Measurements from ENCODE around the gene LRTM2.
A peak's percentile ranks its signal among the peaks of the same experiment; 100 is the strongest.

LRTM2 gene

DNA sequence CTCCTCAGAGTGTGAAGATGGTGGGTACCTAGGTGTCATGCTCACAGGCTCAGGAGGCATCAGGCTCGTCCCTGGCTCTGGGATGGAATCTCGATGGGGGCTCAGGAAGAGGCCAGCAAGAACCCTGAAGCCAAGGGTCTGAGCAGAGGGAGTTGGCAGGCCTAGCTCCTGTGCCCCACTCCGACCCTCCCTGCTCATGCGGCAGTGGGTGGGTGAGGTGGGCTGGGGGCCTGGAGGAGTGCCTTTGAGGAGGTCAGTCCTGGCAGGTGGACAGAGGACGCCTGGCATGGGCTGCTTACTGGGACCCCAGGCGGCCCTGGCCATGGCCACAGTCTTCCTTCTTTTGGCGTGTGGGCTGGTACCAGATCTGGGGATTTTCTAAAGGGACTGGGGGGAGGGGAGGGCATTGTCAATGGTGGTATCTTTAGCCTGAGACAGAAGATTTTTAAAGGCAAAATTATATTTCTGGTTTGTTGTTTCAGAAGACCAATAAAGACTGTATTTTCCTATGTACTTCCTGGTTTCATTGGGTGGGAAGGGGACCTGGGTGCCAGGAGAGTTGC is 16.0 kb downstream of the LRTM2 start:
- DNase-seq (ENCODE audit: low spot score) = peak; percentile 34
- in situ Hi-C loops (cut with MboI; ENCODE audit: low sequenced_read_pairs, unreplicated experiment) = no loop called here
- TF ChIP-seq, protein P1, sequence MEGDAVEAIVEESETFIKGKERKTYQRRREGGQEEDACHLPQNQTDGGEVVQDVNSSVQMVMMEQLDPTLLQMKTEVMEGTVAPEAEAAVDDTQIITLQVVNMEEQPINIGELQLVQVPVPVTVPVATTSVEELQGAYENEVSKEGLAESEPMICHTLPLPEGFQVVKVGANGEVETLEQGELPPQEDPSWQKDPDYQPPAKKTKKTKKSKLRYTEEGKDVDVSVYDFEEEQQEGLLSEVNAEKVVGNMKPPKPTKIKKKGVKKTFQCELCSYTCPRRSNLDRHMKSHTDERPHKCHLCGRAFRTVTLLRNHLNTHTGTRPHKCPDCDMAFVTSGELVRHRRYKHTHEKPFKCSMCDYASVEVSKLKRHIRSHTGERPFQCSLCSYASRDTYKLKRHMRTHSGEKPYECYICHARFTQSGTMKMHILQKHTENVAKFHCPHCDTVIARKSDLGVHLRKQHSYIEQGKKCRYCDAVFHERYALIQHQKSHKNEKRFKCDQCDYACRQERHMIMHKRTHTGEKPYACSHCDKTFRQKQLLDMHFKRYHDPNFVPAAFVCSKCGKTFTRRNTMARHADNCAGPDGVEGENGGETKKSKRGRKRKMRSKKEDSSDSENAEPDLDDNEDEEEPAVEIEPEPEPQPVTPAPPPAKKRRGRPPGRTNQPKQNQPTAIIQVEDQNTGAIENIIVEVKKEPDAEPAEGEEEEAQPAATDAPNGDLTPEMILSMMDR (IDR thresholded peaks at IDR 0.05; ENCODE audit: borderline replicate concordance, control extremely low read depth, extremely low read depth, insufficient read depth, missing control alignments) = no peak

GRCh38 chr12:1836854-1837421 is 16.6 kb downstream of the LRTM2 start:
- in situ Hi-C loops (cut with MboI; ENCODE audit: low sequenced_read_pairs, unreplicated experiment) = no loop called here
- DNase-seq (ENCODE audit: low spot score) = peak; percentile 16
- TF ChIP-seq, protein P1 (IDR thresholded peaks at IDR 0.05; ENCODE audit: borderline replicate concordance, control extremely low read depth, extremely low read depth, insufficient read depth, missing control alignments) = no peak

- DNase-seq (ENCODE audit: low spot score) = peak; percentile 28
- in situ Hi-C loops (cut with MboI; ENCODE audit: low sequenced_read_pairs, unreplicated experiment) = no loop called here
- TF ChIP-seq, protein P1 (IDR thresholded peaks at IDR 0.05; ENCODE audit: borderline replicate concordance, control extremely low read depth, extremely low read depth, insufficient read depth, missing control alignments) = no peak
Measured at GRCh38 chr12:1837541-1838204, 17.3 kb downstream of the LRTM2 start.

- DNase-seq (ENCODE audit: low spot score) = peak; percentile 23
- TF ChIP-seq, protein P1 (IDR thresholded peaks at IDR 0.05; ENCODE audit: borderline replicate concordance, control extremely low read depth, extremely low read depth, insufficient read depth, missing control alignments) = no peak
- in situ Hi-C loops (cut with MboI; ENCODE audit: low sequenced_read_pairs, unreplicated experiment) = no loop called here
Measured at GRCh38 chr12:1838205-1838993, 18.0 kb downstream of the LRTM2 start.

DNA sequence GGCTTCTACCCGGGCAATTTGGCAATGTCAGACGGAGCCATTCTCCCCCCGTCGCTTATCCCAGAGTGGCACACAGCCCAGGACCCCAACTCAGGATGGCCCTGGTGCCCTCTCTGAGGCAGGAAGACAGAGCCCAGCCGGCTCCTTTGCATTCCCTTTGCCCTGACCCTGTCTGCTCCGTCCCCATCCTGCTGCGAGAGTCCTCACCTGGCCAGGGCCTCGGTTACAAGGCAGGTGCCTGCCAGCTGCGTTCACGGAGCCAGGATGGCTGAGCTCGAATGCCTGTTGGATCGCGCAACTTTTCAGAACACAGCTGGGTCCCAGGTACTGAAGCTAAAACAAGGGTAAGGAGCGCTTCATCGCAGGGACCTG is 18.6 kb downstream of the LRTM2 start:
- in situ Hi-C loops (cut with MboI; ENCODE audit: low sequenced_read_pairs, unreplicated experiment) = no loop called here
- no peak for DNase-seq (ENCODE audit: low spot score)
- TF ChIP-seq, protein P1 (IDR thresholded peaks at IDR 0.05; ENCODE audit: borderline replicate concordance, control extremely low read depth, extremely low read depth, insufficient read depth, missing control alignments) = no peak

DNA sequence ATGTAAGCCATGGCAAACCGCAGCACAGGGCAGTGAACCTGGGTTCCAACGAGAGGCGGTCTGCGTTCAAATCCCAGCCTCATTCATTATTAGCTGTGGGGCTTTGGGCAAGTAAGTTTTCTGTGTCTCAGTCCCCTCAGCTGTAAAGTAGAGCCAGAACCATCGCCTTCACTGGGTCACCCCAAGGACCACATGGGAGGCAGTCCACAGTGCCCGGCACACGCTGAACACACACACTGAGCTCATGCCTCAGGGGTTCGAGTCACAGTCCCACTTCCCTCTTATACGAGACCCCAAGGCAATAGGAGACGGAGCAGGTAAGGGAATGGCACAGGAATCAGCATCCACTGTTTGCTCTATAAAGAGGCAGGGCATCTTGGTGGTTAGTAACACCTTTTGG is 19.1 kb downstream of the LRTM2 start:
- peak; percentile 18 for DNase-seq (ENCODE audit: low spot score)
- in situ Hi-C loops (cut with MboI; ENCODE audit: low sequenced_read_pairs, unreplicated experiment) = no loop called here
- TF ChIP-seq, protein P1 (IDR thresholded peaks at IDR 0.05; ENCODE audit: borderline replicate concordance, control extremely low read depth, extremely low read depth, insufficient read depth, missing control alignments) = no peak
